Keratinocyte (primary cell): Measurements from ENCODE around the gene FOXJ3. TPM values are rescaled to one million over a fixed set of nuclear protein-coding genes. Genes with fewer than 3 reads are reported as not detected.

Source experiments
- DNase-seq: peaks from one replicate; pipeline ENCODE4 v3.0.0-alpha.2; 2011; ENCODE audit warnings: low read depth, missing footprints, low spot score
- FAIRE-seq: peaks from 2 replicates; lab custom pipeline; 2011; peaks lifted over from hg19 to GRCh38; lab: Jason Lieb, UNC
- H2AFZ ChIP-seq: 2 replicates; pipeline ENCODE4 v1.6.0; 2012; ENCODE audit warnings: low read length, control low read depth, inconsistent platforms; ENCODE audit not compliant: control insufficient read depth
- H3K27ac ChIP-seq: 2 replicates; pipeline ENCODE4 v1.5.1; 2011; ENCODE audit warnings: low read length; ENCODE audit not compliant: control insufficient read depth, insufficient read depth
- H3K27me3 ChIP-seq: 3 replicates; pipeline ENCODE4 v1.6.0; 2011; ENCODE audit warnings: low read length; ENCODE audit not compliant: control insufficient read depth, insufficient read depth; ENCODE audit errors: extremely low read depth
- H3K36me3 ChIP-seq, 2 experiments: 2 replicates in 1 of 2; 3 replicates in 1 of 2; pipeline ENCODE4 v1.5.1; 2011; ENCODE audit warnings: low read length in 2 of 2, mild to moderate bottlenecking in 1 of 2; ENCODE audit not compliant: control insufficient read depth in 2 of 2, insufficient read depth in 2 of 2; ENCODE audit errors: extremely low read depth in 1 of 2
- H3K4me1 ChIP-seq: 3 replicates; pipeline ENCODE4 v1.5.1; 2011; ENCODE audit warnings: low read length; ENCODE audit not compliant: control insufficient read depth, insufficient read depth; ENCODE audit errors: extremely low read depth
- H3K4me2 ChIP-seq: 3 replicates; pipeline ENCODE4 v1.6.0; 2011; ENCODE audit warnings: low read depth, low read length; ENCODE audit not compliant: control insufficient read depth, insufficient read depth; ENCODE audit errors: extremely low read depth
- H3K4me3 ChIP-seq, 3 experiments: fragments of 200-600 bp in 1 of 3; sonication (generic) in 1 of 3; 2 replicates in 2 of 3; 3 replicates in 1 of 3; pipeline ENCODE4 v1.5.1; 2011 to 2016; ENCODE audit warnings: low read length in 3 of 3, mild to moderate bottlenecking in 3 of 3, control low read depth in 2 of 3, inconsistent platforms in 1 of 3, low read depth in 1 of 3, mixed read lengths in 1 of 3, mixed run types in 1 of 3, moderate library complexity in 1 of 3; ENCODE audit not compliant: control insufficient read depth in 2 of 3, insufficient read depth in 2 of 3; ENCODE audit errors: extremely low read depth in 1 of 3
- H3K79me2 ChIP-seq: 2 replicates; pipeline ENCODE4 v1.6.0; 2012; ENCODE audit warnings: low read length; ENCODE audit not compliant: control insufficient read depth, insufficient read depth
- H3K9ac ChIP-seq: 3 replicates; pipeline ENCODE4 v1.6.0; 2011; ENCODE audit warnings: low read length; ENCODE audit not compliant: control insufficient read depth, insufficient read depth; ENCODE audit errors: extremely low read depth
- H3K9me1 ChIP-seq: 3 replicates; pipeline ENCODE4 v1.6.0; 2011; ENCODE audit warnings: low read length; ENCODE audit not compliant: control insufficient read depth, insufficient read depth; ENCODE audit errors: extremely low read depth
- H3K9me3 ChIP-seq: 2 replicates; pipeline ENCODE4 v1.5.1; 2012; ENCODE audit warnings: low read depth, low read length; ENCODE audit not compliant: control insufficient read depth
- H4K20me1 ChIP-seq: 3 replicates; pipeline ENCODE4 v1.6.0; 2011; ENCODE audit warnings: low read length; ENCODE audit not compliant: control insufficient read depth, insufficient read depth; ENCODE audit errors: extremely low read depth
- CTCF ChIP-seq, 3 experiments: IDR thresholded peaks in 1 of 3; conservative IDR thresholded peaks in 1 of 3; optimal IDR thresholded peaks in 1 of 3; 2 replicates in 2 of 3; 3 replicates in 1 of 3; pipeline versions ENCODE3 to v1.5.1; 2011; ENCODE audit warnings: low read length in 3 of 3, mild to moderate bottlenecking in 3 of 3, moderate library complexity in 2 of 3, control low read depth in 1 of 3, inconsistent platforms in 1 of 3; ENCODE audit not compliant: insufficient read depth in 2 of 3; ENCODE audit errors: extremely low read depth in 1 of 3
- EZH2 ChIP-seq: IDR thresholded peaks from one replicate; pipeline ENCODE4 v1.6.1; 2012; ENCODE audit warnings: inconsistent platforms, mild to moderate bottlenecking, low read length, moderate library complexity
- dilution Hi-C: fragments of 300-500 bp; cut with MboI; formaldehyde crosslinking; loops from one replicate; pipeline ENCODE4 v1.7.0; 2020; ENCODE audit warnings: low sequenced_read_pairs; ENCODE audit not compliant: extremely low pct_ligation_motif_present
- polyA plus RNA-seq, 5 experiments: library from polyadenylated mRNA; depleted of rRNA in 3 of 5; stranded (reverse) in 3 of 5; stranded (forward) in 1 of 5; unstranded in 1 of 5; fragments of >200 nt; gene quantifications; 1 replicate in 1 of 5; 2 replicates in 3 of 5; 3 replicates in 1 of 5; pipeline versions ENCODE4 v1.2.1 to v1.2.3, GENCODE V29; 2011 to 2012; ENCODE audit warnings: missing spikeins in 2 of 5, low read depth in 1 of 5, low replicate concordance in 1 of 5

FOXJ3 gene
- polyA plus RNA-seq, 1 donor (not counting 4 experiments of a cell fraction or from before 2014, with no cell fraction given): 40.2 TPM

DNA sequence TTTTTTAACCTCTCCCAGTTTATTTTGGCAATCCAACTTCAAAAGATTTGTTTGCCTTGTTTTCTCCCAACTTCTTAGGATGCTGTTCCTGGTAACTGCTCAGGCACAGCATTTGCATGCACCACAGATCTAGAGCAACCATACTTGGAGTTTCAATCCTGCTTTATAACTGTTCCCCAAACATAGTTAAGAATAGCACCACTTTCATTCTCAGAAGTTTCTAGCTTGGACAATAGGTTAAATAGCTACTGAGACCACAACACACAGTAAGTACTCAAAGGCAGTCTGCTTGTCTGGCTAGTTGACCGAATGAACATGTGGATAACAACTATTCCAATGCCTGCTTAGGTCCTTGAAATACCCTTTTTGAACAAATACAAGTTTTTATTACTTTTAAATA is 76.8 kb downstream of the FOXJ3 start:
- Histone ChIP-seq H3K27ac (no peak overlapping the region), H3K4me3 (no peak overlapping the region), H3K4me2 (no peak overlapping the region), H3K9ac (no peak overlapping the region), H3K9me3 (no peaks in the 10 kb centered on the region), H2AFZ (no peak overlapping the region), H3K36me3 (no peaks in the 10 kb centered on the region), H3K27me3 (no peaks in the 10 kb centered on the region), H3K4me1 (no peaks in the 10 kb centered on the region), H3K9me1 (no peaks in the 10 kb centered on the region), H3K79me2 (peaks cover 48% of the 10 kb centered on the region), H4K20me1 (peaks cover 5% of the 10 kb centered on the region)
- FAIRE-seq (no peak), DNase-seq (no peak)
- dilution Hi-C loops: no loop called here
- no peak for TF ChIP-seq CTCF (optimal IDR thresholded peaks at IDR 0.05 in 1 of 3, IDR thresholded peaks at IDR 0.05 in 1 of 3, conservative IDR thresholded peaks at IDR 0.05 in 1 of 3; ENCODE audit: extremely low read depth in 1 of 3, insufficient read depth in 2 of 3, low read length in 3 of 3)
- TF ChIP-seq EZH2: no peak

GRCh38 chr1:42251042-42251441 is 84.0 kb downstream of the FOXJ3 start:
- no peak overlapping the region for H3K9ac ChIP-seq
- TF ChIP-seq CTCF (optimal IDR thresholded peaks at IDR 0.05 in 1 of 3, IDR thresholded peaks at IDR 0.05 in 1 of 3, conservative IDR thresholded peaks at IDR 0.05 in 1 of 3; ENCODE audit: extremely low read depth in 1 of 3, insufficient read depth in 2 of 3, low read length in 3 of 3) (no peak), EZH2 (no peak)
- no peak overlapping the region for H3K4me3 ChIP-seq
- DNase-seq (no peak), FAIRE-seq (no peak)
- H3K79me2 ChIP-seq: peaks cover 40% of the 10 kb centered on the region
- no peak overlapping the region for H3K27ac ChIP-seq
- no peaks in the 10 kb centered on the region for H3K4me1 ChIP-seq
- no peaks in the 10 kb centered on the region for H4K20me1 ChIP-seq
- no peaks in the 10 kb centered on the region for H3K36me3 ChIP-seq
- no peaks in the 10 kb centered on the region for H3K9me1 ChIP-seq
- no peaks in the 10 kb centered on the region for H3K9me3 ChIP-seq
- dilution Hi-C loops: no loop called here
- no peak overlapping the region for H2AFZ ChIP-seq
- H3K4me2 ChIP-seq: no peak overlapping the region
- no peaks in the 10 kb centered on the region for H3K27me3 ChIP-seq
